GM10266 (cell line): ENCODE data around the gene SHB.

ENCODE experiments used
- DNase-seq: peaks from one replicate; pipeline ENCODE4 v3.0.0; 2012; ENCODE audit errors: extremely low spot score
- CTCF ChIP-seq: IDR thresholded peaks from 2 replicates; pipeline ENCODE4 v1.5.1; 2012; ENCODE audit warnings: mild to moderate bottlenecking, low read depth; ENCODE audit not compliant: control insufficient read depth, insufficient read depth; ENCODE audit errors: missing control alignments

The SHB gene

GRCh38 chr9:38067859-38068681 is 957 bp downstream of the SHB start:
- TF ChIP-seq CTCF = no peak
- peak; percentile 43 for DNase-seq

DNA sequence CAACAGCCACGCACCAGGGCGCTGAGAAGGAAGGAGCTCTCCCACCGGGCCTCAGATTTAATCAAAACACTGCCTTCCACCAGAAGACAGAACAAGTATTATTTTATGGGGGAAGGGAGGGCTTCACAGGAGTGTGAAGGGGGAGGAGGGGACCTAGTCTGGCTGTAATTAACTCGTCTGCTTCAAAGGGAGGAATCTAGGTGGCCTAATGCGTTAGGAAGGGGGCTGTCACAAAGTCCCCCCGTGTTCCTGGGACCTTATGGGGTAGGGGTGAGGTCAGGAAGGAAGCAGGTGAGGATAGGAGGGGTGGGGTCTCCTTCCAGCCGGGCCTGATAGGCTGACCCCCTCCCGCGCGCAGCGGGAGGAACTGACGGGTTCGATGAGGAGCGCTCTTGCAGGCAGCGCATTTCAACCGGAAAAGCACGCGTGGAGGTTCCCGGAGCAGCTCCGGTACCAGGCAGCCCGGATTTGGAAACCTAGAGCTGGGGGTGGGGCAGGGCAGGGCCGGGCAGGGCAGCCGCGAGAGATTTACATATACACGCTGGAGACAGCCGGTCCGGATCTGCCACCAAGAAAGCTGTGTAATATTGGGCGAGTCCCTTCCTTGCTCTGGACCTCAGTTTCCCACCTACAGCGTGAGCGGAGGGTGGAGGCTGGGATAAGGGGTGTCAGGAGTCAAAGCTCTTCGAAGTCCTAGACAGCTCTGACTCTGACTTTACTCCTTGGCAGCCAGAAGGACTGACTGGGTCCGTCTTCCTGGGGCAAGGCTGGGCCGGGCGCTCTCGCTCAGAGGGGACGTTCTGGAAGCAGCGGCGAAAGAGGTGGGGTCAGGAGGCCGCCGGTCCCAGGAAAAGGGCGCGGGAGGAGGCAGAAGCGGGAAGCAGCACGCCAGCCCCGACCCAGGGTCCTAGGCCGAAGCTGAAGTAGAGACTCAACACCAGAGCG is 1.8 kb downstream of the SHB start:
- no peak for DNase-seq
- no peak for TF ChIP-seq CTCF

GRCh38 chr9:38066197-38066913 is 2.7 kb downstream of the SHB start:
- no peak for DNase-seq
- TF ChIP-seq CTCF = no peak

DNA sequence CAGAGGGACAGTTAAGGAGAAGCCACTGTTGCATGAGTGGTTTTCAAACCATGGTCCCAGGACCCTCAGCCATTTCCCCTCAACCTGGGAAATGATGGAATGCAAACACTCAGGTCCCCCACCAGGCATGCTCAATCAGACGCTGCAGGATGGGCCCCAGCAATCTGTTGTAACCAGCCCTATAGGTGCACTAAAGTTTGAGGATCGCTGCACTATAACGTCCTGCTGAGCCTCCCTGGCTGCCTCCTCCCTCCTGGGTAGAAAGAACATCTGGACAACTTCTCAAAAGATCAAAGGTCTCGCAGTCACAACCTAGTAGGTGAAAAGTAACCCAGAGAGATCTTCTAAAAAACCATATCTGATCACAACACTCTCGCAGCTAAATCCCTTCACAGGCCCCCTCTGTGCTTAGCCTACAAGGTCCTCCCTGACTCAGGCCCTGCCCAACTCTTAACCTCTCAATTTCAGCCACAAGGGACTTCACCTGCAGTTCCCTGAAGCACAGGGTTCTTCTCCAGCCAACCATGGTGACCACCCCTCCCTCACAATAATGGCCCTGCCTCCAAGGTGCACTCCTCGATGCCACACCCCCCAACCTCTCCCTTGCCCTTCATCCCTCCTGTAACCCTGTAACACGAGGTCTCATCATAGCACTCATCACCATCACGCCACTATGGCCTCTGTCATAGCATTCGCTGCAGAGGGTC is 3.5 kb downstream of the SHB start:
- peak; percentile 60 for DNase-seq
- TF ChIP-seq CTCF = no peak

DNA sequence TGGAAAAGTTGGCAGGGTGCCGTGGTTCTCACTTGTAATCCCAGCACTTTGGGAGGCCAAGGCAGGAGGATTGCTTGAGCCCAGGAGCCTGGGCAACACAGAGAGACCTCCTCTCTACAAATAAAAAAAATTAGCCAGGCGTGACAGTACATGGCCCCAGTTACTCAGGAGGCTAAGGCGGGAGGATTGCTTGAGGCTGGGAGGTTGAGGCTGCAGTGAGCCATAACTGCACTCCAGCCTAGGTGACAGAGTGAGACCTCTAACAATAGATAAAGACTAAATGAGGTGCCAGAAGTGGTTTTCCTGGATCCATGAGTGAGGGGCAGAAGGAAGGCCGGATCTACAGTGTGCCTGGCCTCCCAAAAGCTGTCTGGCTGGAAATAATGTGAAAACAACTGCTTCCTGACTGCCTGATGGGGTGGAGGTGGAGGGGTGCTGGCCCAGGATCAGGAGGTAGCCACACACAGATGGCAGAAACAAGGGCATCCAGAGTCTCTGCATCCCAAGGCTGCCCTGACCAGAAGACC is 4.1 kb downstream of the SHB start:
- TF ChIP-seq CTCF = no peak
- DNase-seq = no peak

DNA sequence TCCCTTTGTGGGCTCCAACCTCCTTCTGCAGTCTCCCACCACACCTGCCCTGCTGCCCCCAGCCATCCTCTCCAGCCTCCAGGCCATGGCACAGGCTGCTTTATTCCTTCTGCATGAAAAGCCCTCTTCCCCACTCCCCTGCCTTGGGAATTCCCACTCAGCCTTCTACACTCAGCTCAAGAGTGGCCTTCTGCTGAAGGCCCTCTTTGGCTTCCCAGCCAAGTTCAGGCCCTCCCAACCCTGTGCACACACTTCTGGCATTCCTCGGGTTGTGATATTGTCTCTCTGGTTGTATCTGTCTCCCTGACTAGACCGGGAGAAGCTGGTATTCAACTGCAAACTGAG is 5.7 kb downstream of the SHB start:
- no peak for DNase-seq
- no peak for TF ChIP-seq CTCF
